ENCODE measurements around the gene CFAP99. TPM values are rescaled to one million over a fixed set of nuclear protein-coding genes. Genes with fewer than 3 reads are reported as not detected.
"Not testable (repeated sequence)": the region's sequence is repeated elsewhere in the genome, so short reads cannot be mapped to it uniquely, and the experiment has no call there.

CFAP99 gene
- total and polyA plus RNA-seq, 2 of the 8 experiments (the other 6 are each of a cell fraction or from before 2014, with no cell fraction given) = not detected

- WGBS, 2 experiments (ENCODE audit: extremely low coverage in 1 of 2, insufficient coverage in 1 of 2, insufficient read length in 1 of 2, insufficient replicate concordance in 2 of 2, low coverage in 1 of 2, low lambda C conversion rate in 2 of 2, missing lambda C conversion rate in 1 of 2) = 94% methylated on average over 21 of the region's 49 CpGs; no CpG with 5 or more reads in 1 of the 2 experiments
- H3K36me3 ChIP-seq (ENCODE audit: control insufficient read depth in 2 of 4, insufficient read depth in 4 of 4, low read length in 3 of 4); H2AFZ ChIP-seq (ENCODE audit: low read length); H3K79me1 ChIP-seq (ENCODE audit: low read depth, low read length); H3K4me2 ChIP-seq (ENCODE audit: insufficient read depth in 1 of 2, low read depth in 2 of 2, low read length in 2 of 2); H4K91ac ChIP-seq (replicated peaks; ENCODE audit: insufficient read length, low read length); H3K23me2 ChIP-seq (ENCODE audit: low read depth, low read length); POLR2A ChIA-PET (ENCODE audit: partially characterized antibody); H2BK5ac ChIP-seq (ENCODE audit: low read depth, low read length); H3K4ac ChIP-seq (replicated peaks; ENCODE audit: insufficient read length, low read depth, low read length); H4K5ac ChIP-seq (ENCODE audit: insufficient read length, low read depth, low read length); H3K9me3 ChIP-seq (ENCODE audit: insufficient read depth in 2 of 2, low read depth in 1 of 2, low read length in 1 of 2); H2BK15ac ChIP-seq (ENCODE audit: low read length); H4K20me1 ChIP-seq (replicated peaks in 1 of 2; ENCODE audit: control insufficient read depth in 1 of 2, insufficient read depth in 2 of 2, low read length in 2 of 2); H3K4me1 ChIP-seq (replicated peaks in 1 of 4; ENCODE audit: control insufficient read depth in 3 of 4, insufficient read depth in 4 of 4, low read length in 3 of 4); H3K27ac ChIP-seq (ENCODE audit: low read depth, low read length); H3K14ac ChIP-seq (ENCODE audit: insufficient read length); FAIRE-seq; H4K8ac ChIP-seq (ENCODE audit: extremely low read depth, insufficient read depth, low read length); H3K9ac ChIP-seq (replicated peaks in 1 of 4; ENCODE audit: extremely low read depth in 1 of 4, low read depth in 3 of 4, low read length in 3 of 4); H3K27me3 ChIP-seq (replicated peaks in 1 of 4; ENCODE audit: control insufficient read depth in 3 of 4, extremely low read depth in 1 of 4, insufficient read depth in 3 of 4, low read length in 3 of 4); H2BK12ac ChIP-seq (ENCODE audit: low read depth, low read length); H3K79me2 ChIP-seq (ENCODE audit: control insufficient read depth in 1 of 2, insufficient read depth in 2 of 2, low read length in 2 of 2); H2BK20ac ChIP-seq (ENCODE audit: low read length); DNase-seq (ENCODE audit: low read depth in 1 of 2, low spot score in 2 of 2); H2AK5ac ChIP-seq (ENCODE audit: low read depth, low read length); H3K4me3 ChIP-seq (ENCODE audit: extremely low read depth in 1 of 4, insufficient read depth in 2 of 4, low read depth in 3 of 4, low read length in 4 of 4); H3K23ac ChIP-seq (ENCODE audit: insufficient read length); H2BK120ac ChIP-seq (replicated peaks; ENCODE audit: low read depth, low read length); H3K56ac ChIP-seq (replicated peaks; ENCODE audit: insufficient read length, low read depth, low read length); H3K18ac ChIP-seq (ENCODE audit: extremely low read depth, low read length): not testable (repeated sequence)
- CTCF ChIA-PET (ENCODE audit: partially characterized antibody) = interaction anchor here (0.6 to 0.7 kb wide), 2 partner anchors 12 to 210 kb away, joined by 3 to 4 read pairs; no protein-coding TSS in a partner anchor
- peak; percentile 49; the same call in 1 of the 2 replicates for TF ChIP-seq CEBPB (IDR thresholded peaks at IDR 0.05; ENCODE audit: low read depth, low read length)
Measured at GRCh38 chr4:2429945-2430757, 11.4 kb downstream of the CFAP99 start.

Measured in H1 (cell line).